GM13977 (cell line): Measurements from ENCODE around the gene THAP3.
"Not testable (repeated sequence)": the region's sequence is repeated elsewhere in the genome, so short reads cannot be mapped to it uniquely, and the experiment has no call there.

Experiments
- DNase-seq: peaks from one replicate; pipeline ENCODE4 v3.0.0; 2012; ENCODE audit warnings: low spot score
- CTCF ChIP-seq: IDR thresholded peaks from 2 replicates; pipeline ENCODE4 v1.5.1; 2012; ENCODE audit warnings: mild to moderate bottlenecking, control low read depth; ENCODE audit not compliant: insufficient read depth; ENCODE audit errors: extremely low read depth, missing control alignments
- in situ Hi-C: fragments of 300-500 bp; cut with MboI; formaldehyde crosslinking; loops from one replicate; pipeline ENCODE4 v1.12.0; 2022; ENCODE audit warnings: low sequenced_read_pairs, low pct_unique_long_range_greater_than_20kb, mixed read lengths, inconsistent platforms; ENCODE audit not compliant: unreplicated experiment

Gene THAP3

GRCh38 chr1:6630027-6630426 is 5.4 kb downstream of the THAP3 start:
- in situ Hi-C loops: no loop called here
- DNase-seq: no peak
- TF ChIP-seq CTCF: no peak

GRCh38 chr1:6631058-6631457 is 6.4 kb downstream of the THAP3 start:
- in situ Hi-C loops: no loop called here
- DNase-seq: no peak
- no peak for TF ChIP-seq CTCF

- TF ChIP-seq CTCF: no peak
- in situ Hi-C loops: no loop called here
- no peak for DNase-seq
These were observed 8.2 kb downstream of the THAP3 start for GRCh38 chr1:6632588-6633514.

GRCh38 chr1:6634371-6635052 is 9.8 kb downstream of the THAP3 start:
- peak; percentile 56 for DNase-seq
- in situ Hi-C loops: no loop called here
- TF ChIP-seq CTCF: peak; percentile 51

- DNase-seq: no peak
- TF ChIP-seq CTCF: no peak
- in situ Hi-C loops: no loop called here
These were observed 10.7 kb downstream of the THAP3 start for GRCh38 chr1:6635161-6635909.

GRCh38 chr1:6635910-6636760 is 11.5 kb downstream of the THAP3 start:
- in situ Hi-C loops: no loop called here
- no peak for TF ChIP-seq CTCF
- no peak for DNase-seq

GRCh38 chr1:6636778-6637177 is 12.1 kb downstream of the THAP3 start:
- in situ Hi-C loops, DNase-seq: not testable (repeated sequence)
